ENCODE data around the gene TOP2B.
A peak's percentile ranks its signal among the peaks of the same experiment; 100 is the strongest.

The TOP2B gene

DNA sequence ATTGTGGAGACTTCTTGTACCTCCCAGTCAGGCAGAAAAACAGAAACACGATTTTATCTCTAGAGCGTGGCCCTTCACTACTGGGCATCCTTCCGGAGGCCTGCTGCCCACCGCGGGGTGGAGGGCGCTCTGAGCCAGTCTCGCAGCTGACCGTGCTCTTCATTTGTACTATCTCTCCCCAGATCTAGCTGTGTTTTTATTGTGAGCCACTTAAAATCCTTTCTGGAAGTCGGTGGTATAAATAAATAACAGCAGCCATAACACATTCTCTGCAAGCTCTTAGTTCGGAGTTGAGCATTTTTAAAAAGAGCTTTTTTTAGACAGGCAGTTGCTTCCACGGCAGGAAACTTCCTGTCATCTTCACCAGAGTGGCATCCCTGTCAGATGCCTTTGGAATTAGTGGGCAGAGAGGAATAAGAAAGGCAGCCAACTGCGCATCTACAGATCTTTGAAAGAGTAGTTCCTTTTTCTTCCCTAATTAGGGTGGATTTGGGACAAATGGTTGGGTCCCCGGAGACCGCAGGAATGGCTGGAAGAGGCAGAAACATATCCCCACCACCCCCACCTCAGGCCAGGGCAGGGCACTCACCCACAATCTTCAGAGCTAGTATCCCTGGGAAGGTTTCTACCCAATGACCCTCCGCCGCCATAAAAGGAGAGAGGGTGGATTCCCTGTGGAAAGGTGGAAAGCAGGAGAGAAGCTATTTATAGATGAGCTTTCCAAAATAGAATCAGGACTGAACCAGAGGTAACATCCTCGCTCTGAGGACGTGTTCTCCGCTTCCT is 91.1 kb downstream of the TOP2B start:
- H3K27ac Mint-ChIP-seq = peak overlapping the region; percentile 52 to 72 (median 58)
- TF ChIP-seq, protein P1, sequence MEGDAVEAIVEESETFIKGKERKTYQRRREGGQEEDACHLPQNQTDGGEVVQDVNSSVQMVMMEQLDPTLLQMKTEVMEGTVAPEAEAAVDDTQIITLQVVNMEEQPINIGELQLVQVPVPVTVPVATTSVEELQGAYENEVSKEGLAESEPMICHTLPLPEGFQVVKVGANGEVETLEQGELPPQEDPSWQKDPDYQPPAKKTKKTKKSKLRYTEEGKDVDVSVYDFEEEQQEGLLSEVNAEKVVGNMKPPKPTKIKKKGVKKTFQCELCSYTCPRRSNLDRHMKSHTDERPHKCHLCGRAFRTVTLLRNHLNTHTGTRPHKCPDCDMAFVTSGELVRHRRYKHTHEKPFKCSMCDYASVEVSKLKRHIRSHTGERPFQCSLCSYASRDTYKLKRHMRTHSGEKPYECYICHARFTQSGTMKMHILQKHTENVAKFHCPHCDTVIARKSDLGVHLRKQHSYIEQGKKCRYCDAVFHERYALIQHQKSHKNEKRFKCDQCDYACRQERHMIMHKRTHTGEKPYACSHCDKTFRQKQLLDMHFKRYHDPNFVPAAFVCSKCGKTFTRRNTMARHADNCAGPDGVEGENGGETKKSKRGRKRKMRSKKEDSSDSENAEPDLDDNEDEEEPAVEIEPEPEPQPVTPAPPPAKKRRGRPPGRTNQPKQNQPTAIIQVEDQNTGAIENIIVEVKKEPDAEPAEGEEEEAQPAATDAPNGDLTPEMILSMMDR (IDR thresholded peaks at IDR 0.05; ENCODE audit: unreplicated experiment in 3 of 3) = no peak
- H3K27me3 Mint-ChIP-seq (ENCODE audit: low read depth) = no peaks in the 10 kb centered on the region
- peaks cover 56% of the 10 kb centered on the region for H3K4me1 Mint-ChIP-seq
- H3K36me3 Mint-ChIP-seq (ENCODE audit: low read depth) = peaks cover 68% of the 10 kb centered on the region
- H3K9me3 Mint-ChIP-seq = no peaks in the 10 kb centered on the region
- peak overlapping the region in 1 of 3 experiments; percentile 4 for H3K4me3 Mint-ChIP-seq

DNA sequence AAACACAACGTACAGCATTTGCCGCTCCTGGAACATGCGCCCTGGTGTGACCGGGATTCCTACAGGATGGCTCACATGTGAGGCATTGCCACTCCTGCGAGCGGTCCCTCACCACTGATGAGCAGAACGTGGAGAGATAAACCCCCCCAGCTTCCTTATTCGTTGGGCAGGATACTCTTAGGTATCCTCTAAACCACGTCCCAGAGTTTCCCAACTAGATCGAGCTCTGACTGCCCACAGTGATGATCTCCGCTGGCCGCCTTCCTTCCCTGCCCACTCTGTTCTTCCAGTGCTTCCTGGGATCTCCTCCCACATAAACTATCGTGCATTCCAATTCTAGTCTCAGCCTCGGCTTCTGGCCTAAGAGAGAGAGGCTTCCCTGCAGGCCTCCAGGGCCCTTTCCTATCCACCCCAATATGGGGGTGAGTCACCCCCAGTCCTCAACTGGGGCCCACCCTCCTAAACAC is 91.8 kb downstream of the TOP2B start:
- H3K9me3 Mint-ChIP-seq = no peaks in the 10 kb centered on the region
- H3K4me3 Mint-ChIP-seq = peak overlapping the region in 1 of 3 experiments; percentile 4
- H3K4me1 Mint-ChIP-seq = peaks cover 59% of the 10 kb centered on the region
- H3K27me3 Mint-ChIP-seq (ENCODE audit: low read depth) = no peaks in the 10 kb centered on the region
- H3K27ac Mint-ChIP-seq = peak overlapping the region; percentile 52 to 72 (median 58)
- TF ChIP-seq, protein P1 (IDR thresholded peaks at IDR 0.05; ENCODE audit: unreplicated experiment in 3 of 3) = no peak
- peaks cover 62% of the 10 kb centered on the region for H3K36me3 Mint-ChIP-seq (ENCODE audit: low read depth)

DNA sequence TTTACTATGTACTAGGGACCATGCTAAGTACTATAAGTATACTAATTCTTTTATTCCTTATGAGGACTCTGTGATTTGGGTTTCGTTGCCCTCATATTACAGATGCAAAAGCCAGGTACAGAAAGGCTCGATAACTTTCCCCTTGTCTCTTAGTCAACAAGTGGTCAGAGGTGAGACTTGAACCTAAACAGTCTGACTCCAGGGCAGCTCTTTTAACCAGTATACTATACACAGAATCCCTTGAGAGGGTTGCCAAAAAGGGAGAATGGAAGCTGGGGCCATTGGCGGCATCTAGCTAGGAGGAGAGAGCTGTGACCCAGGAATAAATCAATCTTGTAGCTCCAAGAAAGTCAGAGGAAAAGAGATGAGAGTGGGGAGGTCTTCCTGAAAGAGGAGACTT is 92.4 kb downstream of the TOP2B start:
- Mint-ChIP-seq H3K9me3 (no peaks in the 10 kb centered on the region), H3K27ac (peak overlapping the region in 1 of 3 experiments; percentile 72), H3K4me1 (peaks cover 59% of the 10 kb centered on the region), H3K36me3 (ENCODE audit: low read depth) (peaks cover 62% of the 10 kb centered on the region), H3K4me3 (no peak overlapping the region), H3K27me3 (ENCODE audit: low read depth) (no peaks in the 10 kb centered on the region)
- TF ChIP-seq, protein P1 (IDR thresholded peaks at IDR 0.05; ENCODE audit: unreplicated experiment in 3 of 3) = no peak

GRCh38 chr3:25571285-25571684 is 93.4 kb downstream of the TOP2B start:
- Mint-ChIP-seq H3K4me3 (no peak overlapping the region), H3K9me3 (no peaks in the 10 kb centered on the region), H3K36me3 (ENCODE audit: low read depth) (peaks cover 61% of the 10 kb centered on the region), H3K27me3 (ENCODE audit: low read depth) (no peaks in the 10 kb centered on the region), H3K27ac (no peak overlapping the region), H3K4me1 (peaks cover 54% of the 10 kb centered on the region)
- TF ChIP-seq, protein P1 (IDR thresholded peaks at IDR 0.05; ENCODE audit: unreplicated experiment in 3 of 3) = no peak

- Mint-ChIP-seq H3K4me1 (peaks cover 46% of the 10 kb centered on the region), H3K27ac (peak overlapping the region in 1 of 3 experiments; percentile 52), H3K36me3 (ENCODE audit: low read depth) (peaks cover 56% of the 10 kb centered on the region), H3K9me3 (no peaks in the 10 kb centered on the region), H3K4me3 (no peak overlapping the region), H3K27me3 (ENCODE audit: low read depth) (no peaks in the 10 kb centered on the region)
- TF ChIP-seq, protein P1 (IDR thresholded peaks at IDR 0.05; ENCODE audit: unreplicated experiment in 3 of 3) = no peak
Measured at GRCh38 chr3:25568525-25569078, 96.1 kb downstream of the TOP2B start.
